Activated naive CD8-positive, alpha-beta T cell treated with anti-CD3 and anti-CD28 coated beads, Interleukin-2, amount 10 ng/mL, durations not matched to agents 7 days and 5 days (primary cell): ENCODE data around the gene PRKAR1B. TPM values are rescaled to one million over a fixed set of nuclear protein-coding genes. Genes with fewer than 3 reads are reported as not detected.
A peak's percentile ranks its signal among the peaks of the same experiment; 100 is the strongest.

Experiments
- ATAC-seq: fragments of 150-1000 bp; cut with Tn5 transposase; one replicate; pipeline ENCODE4 v1.10.0; 2021; ENCODE audit warnings: low read depth, moderate library complexity
- POLR2A ChIA-PET: fragments of 350-600 bp; sonication (Branson Sonifier 250); formaldehyde crosslinking; loops from one replicate; lab custom pipeline; 2021; ENCODE audit warnings: antibody characterized with exemption; lab: Charles Lee
- DNase-seq: peaks from one replicate; pipeline ENCODE4 v3.0.0; 2021
- H3K27ac Mint-ChIP-seq: one replicate; pipeline ENCODE4 v1.8.0; 2022; ENCODE audit warnings: mild to moderate bottlenecking, mixed read lengths
- H3K27me3 Mint-ChIP-seq: one replicate; pipeline ENCODE4 v1.8.0; 2022; ENCODE audit warnings: mild to moderate bottlenecking, moderate library complexity, mixed read lengths
- H3K36me3 Mint-ChIP-seq: one replicate; pipeline ENCODE4 v1.8.0; 2021; ENCODE audit warnings: mild to moderate bottlenecking, mixed read lengths
- H3K4me1 Mint-ChIP-seq: one replicate; pipeline ENCODE4 v1.8.0; 2021; ENCODE audit warnings: mixed read lengths
- H3K4me3 Mint-ChIP-seq: one replicate; pipeline ENCODE4 v1.8.0; 2022; ENCODE audit warnings: mild to moderate bottlenecking, moderate library complexity, mixed read lengths
- H3K9me3 Mint-ChIP-seq: one replicate; pipeline ENCODE4 v1.8.0; 2021; ENCODE audit warnings: mixed read lengths
- total RNA-seq, 2 experiments: library from RNA; stranded (reverse); gene quantifications; one replicate each; pipeline ENCODE4 v1.2.3, GENCODE V29; 2021

The PRKAR1B gene
- total RNA-seq, 2 experiments from 2014 or later: 26.5 to 28.2 TPM

DNA sequence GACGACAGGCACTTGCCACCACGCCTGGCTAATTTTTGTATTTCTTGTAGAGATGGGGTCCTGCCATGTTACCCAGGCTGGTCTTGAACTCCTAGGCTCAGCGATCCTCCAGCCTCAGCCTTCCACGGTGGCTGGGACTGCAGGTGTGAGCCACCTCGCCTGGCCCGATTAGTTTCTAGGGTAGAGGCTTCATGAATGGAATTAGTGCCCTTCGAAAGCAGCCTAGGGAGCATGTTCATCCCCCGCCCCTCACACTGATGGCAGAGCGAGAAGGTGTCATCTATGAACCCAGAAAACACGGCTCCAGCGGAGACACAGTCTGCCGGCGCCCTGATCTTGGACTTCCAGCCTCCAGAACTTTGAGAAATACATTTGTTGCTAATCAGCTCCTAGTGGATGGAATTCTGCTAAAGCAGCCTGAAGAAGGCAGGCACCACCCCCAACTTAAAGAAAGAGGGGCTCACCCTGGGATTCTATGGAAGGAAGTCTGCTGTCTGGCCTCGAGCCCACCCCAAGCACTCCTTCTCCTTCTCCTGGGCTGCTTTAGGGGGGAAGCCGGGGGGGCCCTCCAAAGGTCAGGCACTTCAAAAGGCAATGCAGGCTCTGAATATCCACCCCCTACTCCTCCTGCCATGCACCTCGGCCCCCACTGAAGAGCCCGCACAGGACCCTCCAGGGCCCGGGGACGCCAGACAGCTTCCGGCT is 217.5 kb downstream of the PRKAR1B start:
- Mint-ChIP-seq H3K4me3 (no peak overlapping the region), H3K36me3 (no peaks in the 10 kb centered on the region), H3K9me3 (no peaks in the 10 kb centered on the region), H3K4me1 (no peaks in the 10 kb centered on the region), H3K27ac (no peak overlapping the region), H3K27me3 (no peaks in the 10 kb centered on the region)
- POLR2A ChIA-PET: no interaction called here
- ATAC-seq: no peak
- DNase-seq: no peak

DNA sequence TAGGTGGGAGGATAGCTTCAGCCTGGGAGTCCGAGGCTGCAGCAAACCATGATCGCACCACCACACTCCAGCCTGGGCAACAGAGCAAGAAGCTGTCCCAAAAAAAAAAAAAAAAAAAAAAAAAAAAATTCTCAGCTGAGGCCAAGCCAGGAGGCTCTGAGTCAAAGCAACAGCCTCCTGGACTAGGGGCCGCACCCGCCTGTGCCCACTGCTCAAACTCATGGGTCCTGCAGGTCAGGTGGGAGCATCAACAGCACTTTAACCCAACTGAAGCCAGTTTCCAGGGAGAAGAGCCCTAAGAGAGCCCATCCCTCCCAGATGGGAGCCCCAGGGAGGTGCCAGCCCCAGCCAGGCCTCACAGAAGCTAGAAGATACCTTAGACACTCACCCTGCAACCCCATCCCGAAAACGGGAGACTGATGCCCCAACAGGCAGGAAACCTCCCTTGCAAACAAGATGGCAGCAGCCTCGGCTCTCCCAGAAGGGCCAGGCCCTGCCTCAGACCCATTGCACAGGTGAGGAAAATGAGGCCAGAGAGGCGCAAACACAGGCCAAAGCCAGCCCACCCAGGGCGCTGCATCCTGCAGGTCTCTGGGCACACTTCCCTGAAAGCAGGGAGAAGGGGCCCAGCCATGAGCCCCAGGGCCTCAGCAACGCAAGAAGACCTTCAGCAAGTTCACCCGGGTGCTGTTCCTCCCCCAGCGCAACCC is 218.5 kb downstream of the PRKAR1B start:
- Mint-ChIP-seq H3K4me1 (no peaks in the 10 kb centered on the region), H3K36me3 (no peaks in the 10 kb centered on the region), H3K4me3 (no peak overlapping the region), H3K27ac (no peak overlapping the region), H3K9me3 (no peaks in the 10 kb centered on the region), H3K27me3 (no peaks in the 10 kb centered on the region)
- POLR2A ChIA-PET: no interaction called here
- DNase-seq (no peak), ATAC-seq (no peak)

DNA sequence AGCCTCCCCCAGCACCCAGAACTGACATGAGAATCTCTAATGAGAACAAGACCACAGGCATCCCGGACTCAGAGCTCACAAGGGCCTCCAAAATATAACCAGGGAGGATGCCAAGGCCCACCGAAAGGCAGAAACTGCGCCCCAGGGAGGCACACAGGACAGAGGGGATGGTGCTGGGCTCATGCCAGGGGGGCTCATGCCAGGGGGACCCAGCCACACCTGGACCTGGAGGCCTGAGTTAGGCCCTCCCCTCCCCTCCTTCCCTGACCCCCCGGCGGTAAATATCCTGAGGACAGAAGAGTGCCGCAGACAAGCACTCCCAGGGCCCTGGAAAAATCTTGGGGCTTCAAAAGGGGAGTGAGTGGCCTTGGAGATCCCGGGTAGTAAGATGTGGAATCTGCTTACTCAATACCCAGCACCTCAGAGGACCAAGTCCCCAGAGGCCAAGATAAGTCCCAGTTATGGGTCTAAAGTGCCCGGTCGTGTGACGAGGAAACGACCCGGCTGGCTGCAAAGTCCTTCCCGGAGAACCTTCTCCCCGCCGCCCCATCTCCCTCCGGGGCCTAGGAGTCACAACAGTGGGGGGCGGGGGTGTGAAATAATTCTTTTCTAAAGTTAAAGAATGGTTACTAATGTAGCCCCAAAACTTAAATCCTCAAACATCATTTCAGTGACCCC is 219.3 kb downstream of the PRKAR1B start:
- Mint-ChIP-seq H3K4me1 (no peaks in the 10 kb centered on the region), H3K4me3 (no peak overlapping the region), H3K27ac (no peak overlapping the region), H3K9me3 (no peaks in the 10 kb centered on the region), H3K27me3 (no peaks in the 10 kb centered on the region), H3K36me3 (no peaks in the 10 kb centered on the region)
- POLR2A ChIA-PET: no interaction called here
- no peak for DNase-seq
- ATAC-seq: no peak

DNA sequence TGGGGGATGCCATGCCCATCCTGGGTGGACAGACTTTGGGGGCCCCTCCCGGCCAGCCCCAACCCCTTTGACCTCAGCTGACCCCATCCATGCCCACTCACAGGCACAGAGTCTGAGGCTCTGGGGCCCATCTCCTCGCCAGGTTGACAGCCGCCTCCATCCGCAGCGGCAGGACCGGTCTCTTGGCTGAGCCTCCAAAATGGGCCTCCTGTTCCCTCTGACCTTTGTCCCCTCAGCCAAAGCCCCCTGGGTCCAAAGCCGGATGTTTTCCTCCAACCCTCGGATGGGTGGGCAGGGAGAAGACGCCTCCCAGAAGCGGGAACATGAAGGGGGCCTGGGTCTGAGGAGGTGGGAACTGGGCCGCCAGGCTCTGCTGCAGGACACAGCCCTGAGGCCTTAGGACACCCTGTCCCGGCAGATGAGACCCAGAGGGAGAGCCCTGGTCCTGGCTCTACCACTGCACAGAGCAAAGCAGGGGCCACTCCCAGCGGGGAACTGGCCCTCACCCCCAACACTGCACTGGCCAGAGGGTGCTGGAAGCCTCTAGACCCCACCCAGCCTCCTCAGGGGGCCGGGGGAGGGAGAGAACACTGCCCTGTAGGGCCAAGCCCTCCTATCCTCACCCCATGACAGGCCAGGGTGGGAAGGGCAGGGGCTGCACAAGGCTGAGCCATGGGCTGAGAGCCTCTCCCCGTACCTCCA is 220.0 kb downstream of the PRKAR1B start:
- no peak overlapping the region for H3K4me3 Mint-ChIP-seq
- POLR2A ChIA-PET: no interaction called here
- DNase-seq (peak; percentile 26), ATAC-seq (no peak)
- H3K4me1 Mint-ChIP-seq: no peaks in the 10 kb centered on the region
- no peak overlapping the region for H3K27ac Mint-ChIP-seq
- no peaks in the 10 kb centered on the region for H3K9me3 Mint-ChIP-seq
- H3K36me3 Mint-ChIP-seq: no peaks in the 10 kb centered on the region
- no peaks in the 10 kb centered on the region for H3K27me3 Mint-ChIP-seq

DNA sequence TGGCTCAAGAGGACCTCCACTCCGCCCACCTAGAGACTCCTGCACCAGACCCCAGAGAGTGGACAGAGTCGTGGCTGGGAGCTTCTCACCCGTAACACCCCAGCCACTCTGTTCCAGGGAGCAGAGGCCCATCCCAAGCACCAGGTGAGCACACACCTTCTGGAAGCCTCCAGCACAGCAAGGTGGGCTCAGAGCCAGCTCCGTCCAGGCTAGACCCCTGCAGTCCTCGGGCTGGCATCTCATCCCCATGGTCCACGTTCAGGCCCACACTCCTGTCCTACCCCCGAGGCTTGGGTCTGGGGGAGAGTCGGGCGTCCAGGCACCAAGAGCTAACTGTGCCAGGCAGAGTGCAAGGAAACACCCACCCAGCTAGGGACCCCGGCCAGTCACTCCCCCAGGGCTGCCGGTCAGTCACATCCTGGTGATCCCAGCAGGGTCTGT is 220.7 kb downstream of the PRKAR1B start:
- POLR2A ChIA-PET: no interaction called here
- no peak overlapping the region for H3K4me3 Mint-ChIP-seq
- H3K27ac Mint-ChIP-seq: no peak overlapping the region

DNA sequence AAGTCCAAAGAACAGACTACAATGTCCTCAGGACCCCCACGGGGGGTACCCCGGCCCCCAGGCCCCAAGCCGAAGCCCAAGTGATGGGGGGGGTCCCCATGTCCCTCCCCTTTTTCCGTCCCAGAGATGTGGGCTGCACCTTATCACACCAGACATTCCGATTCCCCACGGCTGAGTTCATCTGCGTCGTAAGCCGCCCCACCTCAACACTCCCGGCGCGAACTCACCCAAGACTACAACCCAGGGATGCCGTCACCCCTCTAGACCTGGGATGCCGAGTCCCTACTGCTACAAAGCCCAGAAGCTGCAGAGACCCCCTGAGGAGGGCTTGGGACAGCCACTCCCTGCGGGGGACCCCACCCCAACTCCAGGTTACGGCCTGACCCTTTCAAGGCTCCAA is 221.9 kb downstream of the PRKAR1B start:
- H3K4me3 Mint-ChIP-seq: no peak overlapping the region
- no peak overlapping the region for H3K27ac Mint-ChIP-seq
- DNase-seq (peak; percentile 14), ATAC-seq (no peak)
- H3K9me3 Mint-ChIP-seq: no peaks in the 10 kb centered on the region
- POLR2A ChIA-PET: no interaction called here
- no peaks in the 10 kb centered on the region for H3K27me3 Mint-ChIP-seq
- H3K36me3 Mint-ChIP-seq: no peaks in the 10 kb centered on the region
- H3K4me1 Mint-ChIP-seq: no peaks in the 10 kb centered on the region

More for the DNA sequence above, 220.7 kb downstream of the PRKAR1B start:
- Mint-ChIP-seq H3K4me1 (no peaks in the 10 kb centered on the region), H3K36me3 (no peaks in the 10 kb centered on the region), H3K27me3 (no peaks in the 10 kb centered on the region), H3K9me3 (no peaks in the 10 kb centered on the region)
- DNase-seq (peak; percentile 21), ATAC-seq (no peak)

DNA sequence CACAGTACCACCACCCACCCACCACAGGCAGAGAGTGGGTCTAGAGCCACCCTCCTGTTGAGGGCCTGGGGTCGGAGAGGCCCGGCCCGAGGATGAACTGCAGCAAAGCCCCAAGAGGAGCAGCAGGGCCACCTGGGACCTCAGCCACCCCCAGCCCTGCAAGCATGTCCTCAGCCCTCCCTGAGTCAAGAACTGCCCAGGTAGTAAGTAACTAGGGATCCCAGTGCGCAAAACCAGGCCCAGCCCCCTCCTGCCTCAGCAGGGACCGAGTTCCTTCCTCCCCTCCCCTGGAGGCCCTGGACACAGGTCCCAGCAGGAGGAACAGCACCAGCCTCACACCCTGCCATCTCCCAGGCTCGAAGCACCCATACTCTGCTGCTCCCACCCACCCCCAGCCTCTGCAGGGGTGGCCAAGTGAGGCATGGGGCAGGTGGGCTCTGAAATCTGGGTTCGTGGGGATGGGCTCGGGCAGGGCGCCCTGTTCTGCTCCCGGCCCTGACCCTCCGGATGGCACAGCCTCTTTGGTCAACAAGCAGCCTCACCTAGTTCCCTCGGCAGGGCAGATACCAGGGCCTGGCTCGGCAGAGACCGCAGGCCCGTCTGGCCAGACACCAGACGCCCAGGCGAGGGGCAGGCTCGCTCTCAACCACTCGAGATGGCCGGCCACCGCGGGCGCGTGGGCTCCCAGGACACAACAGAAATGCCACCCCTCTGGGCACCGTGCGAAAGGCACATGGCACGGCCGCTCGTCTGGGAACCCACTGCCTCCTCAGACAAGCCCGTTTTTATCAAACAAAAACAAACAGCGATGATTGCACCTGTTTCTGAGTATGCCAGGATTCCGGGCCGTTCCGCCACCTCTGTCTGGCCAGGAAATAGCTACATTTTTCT is 222.6 kb downstream of the PRKAR1B start:
- H3K4me1 Mint-ChIP-seq: no peaks in the 10 kb centered on the region
- no peak overlapping the region for H3K4me3 Mint-ChIP-seq
- H3K27me3 Mint-ChIP-seq: no peaks in the 10 kb centered on the region
- no peak overlapping the region for H3K27ac Mint-ChIP-seq
- H3K9me3 Mint-ChIP-seq: no peaks in the 10 kb centered on the region
- POLR2A ChIA-PET: no interaction called here
- H3K36me3 Mint-ChIP-seq: no peaks in the 10 kb centered on the region
- DNase-seq (peak; percentile 22), ATAC-seq (no peak)

DNA sequence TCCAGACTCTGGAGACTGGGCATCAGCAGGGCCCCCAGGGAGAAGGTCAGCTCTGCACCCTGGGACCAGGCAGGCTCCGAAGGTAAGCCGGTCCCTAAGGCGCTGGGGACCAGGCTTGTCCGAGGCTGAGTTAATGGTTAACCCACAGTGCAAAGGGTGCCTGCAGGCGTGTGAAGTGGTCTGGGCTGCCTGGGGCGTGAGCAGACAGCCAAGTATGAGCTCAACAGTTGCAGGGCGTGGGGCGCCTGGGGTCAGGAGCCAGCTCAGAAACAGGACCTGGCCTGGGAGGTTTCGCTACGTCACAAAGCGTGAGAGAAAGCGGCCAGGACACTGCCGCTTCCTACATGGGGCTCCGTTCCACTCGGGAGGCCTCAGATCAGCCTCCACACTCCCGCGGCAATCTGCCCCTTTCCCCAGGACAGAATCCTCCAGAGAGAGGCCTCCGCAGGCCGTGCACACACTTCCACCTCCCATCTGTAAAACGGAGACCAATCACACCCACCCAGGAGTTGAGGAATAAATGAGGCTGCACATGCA is 223.4 kb downstream of the PRKAR1B start:
- H3K27me3 Mint-ChIP-seq: no peaks in the 10 kb centered on the region
- ATAC-seq (no peak), DNase-seq (no peak)
- no peaks in the 10 kb centered on the region for H3K36me3 Mint-ChIP-seq
- H3K27ac Mint-ChIP-seq: no peak overlapping the region
- POLR2A ChIA-PET: no interaction called here
- no peak overlapping the region for H3K4me3 Mint-ChIP-seq
- no peaks in the 10 kb centered on the region for H3K4me1 Mint-ChIP-seq
- H3K9me3 Mint-ChIP-seq: no peaks in the 10 kb centered on the region

DNA sequence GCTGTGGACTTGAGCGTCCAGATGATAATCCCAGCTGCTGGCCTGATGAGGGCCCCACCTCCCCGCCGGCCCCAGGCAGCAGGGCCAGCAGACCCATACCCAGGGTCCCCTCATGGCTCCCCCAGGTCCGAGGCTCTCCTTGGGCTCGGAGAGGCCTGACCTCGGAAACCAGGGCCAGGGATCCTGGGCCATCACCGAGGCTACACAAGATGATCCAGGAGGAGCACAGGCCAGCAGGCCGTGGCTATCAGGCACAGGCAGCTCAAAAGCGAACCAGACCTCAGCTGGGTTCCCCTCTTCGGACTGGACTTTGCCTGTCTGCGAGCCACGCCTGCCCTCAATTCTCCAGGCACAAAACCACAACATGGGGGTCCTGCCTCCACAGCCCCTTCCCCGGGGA is 224.8 kb downstream of the PRKAR1B start:
- POLR2A ChIA-PET: no interaction called here

DNA sequence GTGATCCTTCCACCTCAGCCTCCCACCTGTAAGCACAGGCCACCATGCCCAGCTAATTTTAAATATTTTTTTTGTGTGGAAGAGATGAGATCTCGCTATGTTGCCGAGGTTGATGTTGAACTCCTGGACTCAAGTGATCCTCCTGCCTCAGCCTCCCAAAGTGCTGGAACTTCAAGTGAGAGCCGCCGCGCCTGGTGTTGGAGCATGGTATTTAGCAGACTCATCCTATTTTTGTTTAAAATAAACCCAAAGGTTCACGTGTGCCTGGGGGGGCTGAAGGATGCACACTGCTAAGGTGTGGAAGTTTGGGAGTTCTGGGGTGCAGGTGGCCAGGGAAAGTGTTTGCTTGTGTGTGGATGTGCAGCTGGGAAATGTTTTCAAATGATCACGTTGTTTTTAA is 225.6 kb downstream of the PRKAR1B start:
- no peak for DNase-seq
- Mint-ChIP-seq H3K4me1 (peaks cover 4% of the 10 kb centered on the region), H3K27ac (no peak overlapping the region), H3K9me3 (no peaks in the 10 kb centered on the region), H3K36me3 (no peaks in the 10 kb centered on the region), H3K4me3 (no peak overlapping the region), H3K27me3 (no peaks in the 10 kb centered on the region)
- no peak for ATAC-seq
- POLR2A ChIA-PET: no interaction called here

More for the DNA sequence above, 224.8 kb downstream of the PRKAR1B start:
- peaks cover 4% of the 10 kb centered on the region for H3K4me1 Mint-ChIP-seq
- no peak for DNase-seq
- H3K4me3 Mint-ChIP-seq: no peak overlapping the region
- no peaks in the 10 kb centered on the region for H3K27me3 Mint-ChIP-seq
- no peaks in the 10 kb centered on the region for H3K36me3 Mint-ChIP-seq
- no peak for ATAC-seq
- H3K9me3 Mint-ChIP-seq: no peaks in the 10 kb centered on the region
- no peak overlapping the region for H3K27ac Mint-ChIP-seq

DNA sequence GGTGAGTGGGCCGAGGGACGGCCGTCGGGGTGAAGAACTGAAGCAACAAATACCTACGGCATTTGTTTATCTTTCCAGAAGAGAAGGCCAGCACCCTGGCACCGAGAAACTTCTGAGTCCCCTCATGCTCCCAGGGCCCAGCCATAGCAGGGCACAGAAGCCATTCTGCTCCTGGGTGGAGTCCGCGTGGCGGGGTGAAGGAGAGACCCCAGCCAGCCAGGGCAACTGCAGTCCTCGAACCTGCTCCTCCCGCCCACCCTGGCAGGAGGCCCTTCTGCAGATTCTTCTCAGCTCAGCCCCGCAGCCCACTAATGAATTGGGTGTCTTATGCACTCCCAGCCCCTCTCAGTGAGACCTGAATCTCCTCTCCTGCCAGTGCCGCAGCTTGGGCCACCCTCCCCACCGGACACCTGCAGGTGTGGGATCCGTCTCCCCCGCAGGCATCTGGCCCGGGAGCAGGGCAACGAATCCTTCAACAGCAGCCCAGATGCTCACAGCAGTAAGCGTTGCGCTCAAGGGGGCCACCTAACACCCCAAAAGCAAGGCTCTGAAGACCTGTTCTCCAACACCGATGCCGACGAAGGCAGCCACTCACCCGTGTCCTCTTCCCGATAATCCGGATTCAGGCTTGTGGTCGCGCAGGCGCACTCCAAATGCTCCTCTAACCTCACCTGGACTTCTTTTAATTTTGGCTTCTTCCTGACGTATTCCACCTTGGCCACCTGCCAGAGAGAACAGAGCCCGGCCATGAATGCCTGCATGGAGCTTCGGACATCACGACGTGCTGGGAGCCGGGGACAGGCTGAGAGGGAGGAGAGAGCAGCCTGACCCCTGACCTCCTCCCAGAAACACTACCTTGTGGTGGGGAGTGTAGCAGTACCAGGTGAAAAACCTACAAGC is 226.3 kb downstream of the PRKAR1B start:
- Mint-ChIP-seq H3K4me1 (peaks cover 4% of the 10 kb centered on the region), H3K36me3 (no peaks in the 10 kb centered on the region), H3K4me3 (no peak overlapping the region), H3K27me3 (no peaks in the 10 kb centered on the region), H3K9me3 (no peaks in the 10 kb centered on the region), H3K27ac (no peak overlapping the region)
- POLR2A ChIA-PET: no interaction called here
- no peak for DNase-seq
- no peak for ATAC-seq
